GM10266 (cell line): ENCODE data around the gene CACNA1D.

ENCODE experiments used
- DNase-seq: peaks from one replicate; pipeline ENCODE4 v3.0.0; 2012; ENCODE audit errors: extremely low spot score
- TF ChIP-seq, protein P1 (sequence below): IDR thresholded peaks from 2 replicates; pipeline ENCODE4 v1.5.1; 2012; ENCODE audit warnings: mild to moderate bottlenecking, low read depth; ENCODE audit not compliant: control insufficient read depth, insufficient read depth; ENCODE audit errors: missing control alignments

The CACNA1D gene

GRCh38 chr3:53729159-53729558 lies 234.7 kb downstream of the CACNA1D start:
- DNase-seq = no peak
- TF ChIP-seq, protein P1, sequence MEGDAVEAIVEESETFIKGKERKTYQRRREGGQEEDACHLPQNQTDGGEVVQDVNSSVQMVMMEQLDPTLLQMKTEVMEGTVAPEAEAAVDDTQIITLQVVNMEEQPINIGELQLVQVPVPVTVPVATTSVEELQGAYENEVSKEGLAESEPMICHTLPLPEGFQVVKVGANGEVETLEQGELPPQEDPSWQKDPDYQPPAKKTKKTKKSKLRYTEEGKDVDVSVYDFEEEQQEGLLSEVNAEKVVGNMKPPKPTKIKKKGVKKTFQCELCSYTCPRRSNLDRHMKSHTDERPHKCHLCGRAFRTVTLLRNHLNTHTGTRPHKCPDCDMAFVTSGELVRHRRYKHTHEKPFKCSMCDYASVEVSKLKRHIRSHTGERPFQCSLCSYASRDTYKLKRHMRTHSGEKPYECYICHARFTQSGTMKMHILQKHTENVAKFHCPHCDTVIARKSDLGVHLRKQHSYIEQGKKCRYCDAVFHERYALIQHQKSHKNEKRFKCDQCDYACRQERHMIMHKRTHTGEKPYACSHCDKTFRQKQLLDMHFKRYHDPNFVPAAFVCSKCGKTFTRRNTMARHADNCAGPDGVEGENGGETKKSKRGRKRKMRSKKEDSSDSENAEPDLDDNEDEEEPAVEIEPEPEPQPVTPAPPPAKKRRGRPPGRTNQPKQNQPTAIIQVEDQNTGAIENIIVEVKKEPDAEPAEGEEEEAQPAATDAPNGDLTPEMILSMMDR = no peak

DNA sequence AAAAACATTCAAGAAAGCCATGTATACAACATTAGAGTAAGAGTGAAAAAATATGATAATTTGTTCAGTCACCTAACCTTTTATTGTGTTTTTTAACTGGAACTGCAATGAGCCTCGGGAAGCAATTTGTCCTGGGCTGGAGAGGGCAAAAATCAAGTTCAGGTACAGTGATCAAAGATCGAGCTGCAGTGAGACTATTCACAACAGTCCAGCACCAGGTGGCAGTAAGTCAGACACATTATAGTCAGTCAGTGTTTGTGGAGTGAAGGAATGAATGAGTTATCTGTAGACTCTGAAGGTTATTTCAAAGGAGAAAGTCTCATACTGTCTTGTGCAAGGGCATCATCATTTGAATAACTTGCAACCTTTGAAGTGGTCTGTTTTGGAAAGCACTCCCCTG lies 235.2 kb downstream of the CACNA1D start:
- DNase-seq = no peak
- TF ChIP-seq, protein P1 = peak; percentile 36

- TF ChIP-seq, protein P1 = no peak
- DNase-seq = no peak
Observed at GRCh38 chr3:53730576-53730975, 236.2 kb downstream of the CACNA1D start.

DNA sequence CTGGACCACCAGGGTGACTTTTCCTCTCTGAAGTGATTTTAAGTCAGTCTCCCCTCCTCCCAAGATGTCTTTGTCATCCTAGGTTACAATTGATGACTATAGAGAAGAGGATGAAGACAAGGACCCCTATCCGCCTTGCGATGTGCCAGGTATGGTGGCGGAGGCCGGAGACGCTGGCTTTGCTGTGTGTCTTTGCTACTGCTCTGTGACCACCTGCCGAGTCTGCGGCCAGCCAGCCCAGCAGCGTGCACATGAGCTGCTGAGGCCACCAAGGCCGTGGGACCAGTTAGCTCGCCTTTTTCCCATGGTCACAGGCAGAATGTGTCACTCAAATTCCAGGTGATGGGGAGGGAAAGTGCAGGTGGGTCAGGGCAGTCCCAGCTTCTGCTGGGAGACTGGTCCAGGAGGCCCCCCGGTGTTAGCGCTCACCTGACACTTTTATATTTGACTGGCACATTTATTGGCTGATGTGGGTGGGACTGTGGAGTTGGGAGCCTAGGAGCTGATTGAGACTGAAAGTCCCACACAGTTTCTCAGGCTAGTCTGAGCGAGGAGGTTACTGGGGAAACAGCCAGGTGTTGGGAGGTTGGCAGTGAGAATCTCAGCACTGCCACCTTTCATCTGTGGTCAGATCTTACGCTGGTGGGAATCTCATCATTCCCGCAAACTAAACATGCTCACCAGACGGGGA lies 237.7 kb downstream of the CACNA1D start:
- DNase-seq = no peak
- TF ChIP-seq, protein P1 = no peak

GRCh38 chr3:53733446-53733845 lies 239.0 kb downstream of the CACNA1D start:
- no peak for DNase-seq
- TF ChIP-seq, protein P1 = no peak

- TF ChIP-seq, protein P1 = no peak
- no peak for DNase-seq
Observed at GRCh38 chr3:53739966-53740365, 245.6 kb downstream of the CACNA1D start.

GRCh38 chr3:53740956-53741355 lies 246.5 kb downstream of the CACNA1D start:
- DNase-seq = no peak
- TF ChIP-seq, protein P1 = no peak
